GM21717 (cell line): Measurements from ENCODE around the gene TAL1.

Experiments used
- ATAC-seq: cut with Tn5 transposase; IDR thresholded peaks from one replicate; pipeline ENCODE4 v1.9.1; 2021; ENCODE audit warnings: mild to moderate bottlenecking, moderate library complexity; ENCODE audit not compliant: unreplicated experiment

The TAL1 gene

DNA sequence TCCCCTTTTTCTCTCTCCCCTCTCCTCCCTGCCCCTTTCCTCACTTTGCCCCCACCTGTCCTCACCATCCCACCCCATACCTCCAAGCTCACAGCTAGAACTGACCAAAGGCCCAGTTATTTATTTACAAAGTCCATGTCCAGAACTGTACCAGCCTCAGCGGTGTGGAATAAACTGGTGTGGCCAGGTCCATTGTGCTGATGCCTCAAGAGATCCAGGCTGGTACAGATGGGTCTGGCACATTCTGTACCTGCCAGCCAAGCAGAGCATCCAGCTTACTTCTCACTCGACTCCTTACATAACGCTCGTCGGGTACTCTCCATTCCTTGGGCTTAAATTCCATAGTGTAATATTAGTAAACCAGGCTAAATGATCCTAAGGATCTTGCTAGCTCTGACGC lies 54.0 kb downstream of the TAL1 start:
- ATAC-seq: no peak

- ATAC-seq: no peak
Measured at GRCh38 chr1:47175227-47175934, 56.6 kb downstream of the TAL1 start.

- no peak for ATAC-seq
Measured at GRCh38 chr1:47174656-47175020, 57.4 kb downstream of the TAL1 start.

GRCh38 chr1:47172782-47173181 lies 59.2 kb downstream of the TAL1 start:
- ATAC-seq: no peak
